Hepatocyte (in vitro differentiated cells): ENCODE data around the gene INHBC. TPM values are rescaled to one million over a fixed set of nuclear protein-coding genes. Genes with fewer than 3 reads are reported as not detected.

Experiments used
- DNase-seq: peaks from one replicate; pipeline ENCODE4 v3.0.0-alpha.2; 2016; ENCODE audit warnings: low spot score
- H2AFZ ChIP-seq: fragments of 200-600 bp; sonication (generic); 2 replicates; pipeline ENCODE4 v1.6.0; 2016; ENCODE audit warnings: antibody characterized with exemption, mild to moderate bottlenecking
- H3K27ac ChIP-seq: fragments of 200-600 bp; sonication (generic); 2 replicates; pipeline ENCODE4 v1.5.1; 2016; ENCODE audit warnings: mild to moderate bottlenecking
- H3K27me3 ChIP-seq: fragments of 200-600 bp; sonication (generic); 2 replicates; pipeline ENCODE4 v1.6.1; 2016
- H3K36me3 ChIP-seq: fragments of 200-600 bp; sonication (generic); replicated peaks from 2 replicates; pipeline ENCODE4 v1.5.1; 2016; ENCODE audit warnings: low read depth; ENCODE audit not compliant: insufficient read depth
- H3K4me1 ChIP-seq: fragments of 200-600 bp; sonication (generic); 2 replicates; pipeline ENCODE4 v1.5.1; 2016; ENCODE audit warnings: mild to moderate bottlenecking, moderate library complexity; ENCODE audit not compliant: insufficient read depth
- H3K4me2 ChIP-seq: fragments of 200-600 bp; sonication (generic); 2 replicates; pipeline ENCODE4 v1.6.0; 2016
- H3K4me3 ChIP-seq: fragments of 200-600 bp; sonication (generic); 2 replicates; pipeline ENCODE4 v1.5.1; 2016; ENCODE audit warnings: mild to moderate bottlenecking
- H3K79me2 ChIP-seq: fragments of 200-600 bp; sonication (generic); 2 replicates; pipeline ENCODE4 v1.6.0; 2017; ENCODE audit warnings: mild to moderate bottlenecking
- H3K9me2 ChIP-seq: fragments of 200-600 bp; sonication (generic); replicated peaks from 2 replicates; pipeline ENCODE4 v1.6.0; 2017; ENCODE audit warnings: mild to moderate bottlenecking; ENCODE audit not compliant: insufficient read depth
- H3K9me3 ChIP-seq: fragments of 200-600 bp; sonication (generic); 2 replicates; pipeline ENCODE4 v1.5.1; 2016; ENCODE audit warnings: low read depth, mild to moderate bottlenecking
- H4K20me1 ChIP-seq: fragments of 200-600 bp; sonication (generic); 2 replicates; pipeline ENCODE4 v1.6.0; 2016; ENCODE audit warnings: mild to moderate bottlenecking; ENCODE audit not compliant: insufficient read depth, poor library complexity, severe bottlenecking
- EZH2 ChIP-seq: fragments of 200-600 bp; sonication (generic); IDR thresholded peaks from 2 replicates; pipeline ENCODE4 v1.6.1; 2016; ENCODE audit warnings: antibody characterized with exemption, mild to moderate bottlenecking, borderline replicate concordance
- EZH2phosphoT487 ChIP-seq: fragments of 200-600 bp; sonication (generic); IDR thresholded peaks from one replicate; pipeline ENCODE4 v1.6.1; 2018; ENCODE audit warnings: antibody characterized with exemption, mild to moderate bottlenecking, low read depth, moderate library complexity; ENCODE audit not compliant: unreplicated experiment, severe bottlenecking
- WGBS: methylation state at CpG from one replicate; pipeline ENCODE4 v1.1.6; 2016; ENCODE audit warnings: low lambda C conversion rate; ENCODE audit errors: missing lambda C conversion rate; 5-methylcytosine and 5-hydroxymethylcytosine counted together
- polyA plus RNA-seq: library from polyadenylated mRNA; unstranded; fragments of >200 nt; fragmentation: Nextera tagmentation; extraction: Ambion mirVana; gene quantifications from 2 replicates; pipeline ENCODE4 v1.2.1, GENCODE V29; 2016
- total RNA-seq: library from RNA; depleted of rRNA; stranded (reverse); fragments of >200 nt; gene quantifications from 2 replicates; pipeline ENCODE4 v1.2.3, GENCODE V29; 2014
- TF ChIP-seq, protein P1 (sequence below): fragments of 200-600 bp; sonication (generic); IDR thresholded peaks from 2 replicates; pipeline ENCODE4 v1.5.1; 2016; ENCODE audit warnings: antibody characterized with exemption, mild to moderate bottlenecking; ENCODE audit not compliant: poor library complexity

Gene INHBC
- total and polyA plus RNA-seq, 2 experiments from 2014 or later = 1.8 to 3.4 TPM

DNA sequence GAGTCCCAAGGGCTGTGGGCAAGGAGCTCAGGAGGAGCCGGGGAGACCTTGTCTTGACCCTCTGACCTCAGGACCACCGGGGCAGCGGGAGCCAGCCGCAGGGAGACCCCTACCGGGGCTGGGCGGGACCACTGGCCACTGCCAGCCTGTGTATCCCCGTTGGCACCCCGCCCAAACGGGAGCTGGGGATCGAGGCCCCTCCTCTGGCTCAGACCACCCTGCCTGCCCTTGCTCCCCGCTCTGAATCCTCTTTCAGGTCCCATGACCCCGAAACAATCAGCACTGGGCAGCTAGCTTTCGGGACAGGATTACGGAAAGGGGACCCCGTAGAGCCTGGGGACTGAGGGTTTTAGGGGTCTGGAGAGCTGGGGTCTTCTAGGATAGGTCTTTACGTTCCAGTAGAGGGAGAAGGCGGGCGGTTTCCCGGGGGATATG lies 26.3 kb downstream of the INHBC start:
- Histone ChIP-seq H3K27me3 (no peaks in the 10 kb centered on the region), H3K4me1 (peaks cover 8% of the 10 kb centered on the region), H4K20me1 (no peaks in the 10 kb centered on the region), H3K79me2 (no peaks in the 10 kb centered on the region), H3K9me2 (no peaks in the 10 kb centered on the region), H3K4me2 (peak overlapping the region; percentile 86), H3K9me3 (no peaks in the 10 kb centered on the region), H3K4me3 (peak overlapping the region; percentile 41), H2AFZ (no peak overlapping the region), H3K36me3 (no peaks in the 10 kb centered on the region), H3K27ac (peak overlapping the region; percentile 90)
- TF ChIP-seq EZH2 = no peak
- TF ChIP-seq, protein P1, sequence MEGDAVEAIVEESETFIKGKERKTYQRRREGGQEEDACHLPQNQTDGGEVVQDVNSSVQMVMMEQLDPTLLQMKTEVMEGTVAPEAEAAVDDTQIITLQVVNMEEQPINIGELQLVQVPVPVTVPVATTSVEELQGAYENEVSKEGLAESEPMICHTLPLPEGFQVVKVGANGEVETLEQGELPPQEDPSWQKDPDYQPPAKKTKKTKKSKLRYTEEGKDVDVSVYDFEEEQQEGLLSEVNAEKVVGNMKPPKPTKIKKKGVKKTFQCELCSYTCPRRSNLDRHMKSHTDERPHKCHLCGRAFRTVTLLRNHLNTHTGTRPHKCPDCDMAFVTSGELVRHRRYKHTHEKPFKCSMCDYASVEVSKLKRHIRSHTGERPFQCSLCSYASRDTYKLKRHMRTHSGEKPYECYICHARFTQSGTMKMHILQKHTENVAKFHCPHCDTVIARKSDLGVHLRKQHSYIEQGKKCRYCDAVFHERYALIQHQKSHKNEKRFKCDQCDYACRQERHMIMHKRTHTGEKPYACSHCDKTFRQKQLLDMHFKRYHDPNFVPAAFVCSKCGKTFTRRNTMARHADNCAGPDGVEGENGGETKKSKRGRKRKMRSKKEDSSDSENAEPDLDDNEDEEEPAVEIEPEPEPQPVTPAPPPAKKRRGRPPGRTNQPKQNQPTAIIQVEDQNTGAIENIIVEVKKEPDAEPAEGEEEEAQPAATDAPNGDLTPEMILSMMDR = no peak
- no peak for TF ChIP-seq EZH2phosphoT487
- under 1% methylated on average over 19 of the region's 19 CpGs for WGBS
- DNase-seq = peak; percentile 70

DNA sequence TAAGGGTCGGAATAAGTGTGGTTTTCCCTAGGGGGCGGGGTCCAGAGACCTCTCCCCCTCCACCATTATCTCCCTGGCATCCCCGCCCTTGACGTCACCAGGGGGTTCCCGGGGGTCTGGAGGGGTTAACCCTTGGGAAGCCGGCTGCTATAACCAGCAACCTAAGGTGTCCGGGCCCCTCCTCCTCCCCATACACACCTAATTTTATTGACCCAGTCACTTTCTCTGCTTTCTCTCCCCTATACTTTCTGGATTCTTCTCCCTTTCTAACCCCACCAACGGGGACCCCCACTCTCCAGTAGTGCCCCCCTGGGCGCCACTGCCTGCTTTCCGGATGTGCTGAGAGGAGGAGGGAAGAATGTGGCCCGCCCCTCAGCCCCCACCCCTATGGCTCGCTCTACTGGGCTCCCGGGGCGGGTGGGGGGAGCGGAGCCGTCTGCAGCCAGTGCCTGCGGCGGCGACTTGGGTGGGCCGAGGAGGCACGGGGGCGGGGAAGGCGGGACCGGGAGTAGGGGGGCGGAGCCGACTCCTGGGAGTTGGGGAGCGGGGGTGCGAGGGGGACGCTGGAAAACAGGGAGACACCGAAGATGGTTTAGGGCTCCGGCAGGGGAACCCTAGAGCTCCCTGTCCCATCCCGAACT lies 26.8 kb downstream of the INHBC start:
- DNase-seq = peak; percentile 89
- no peaks in the 10 kb centered on the region for H3K27me3 ChIP-seq
- peak overlapping the region; percentile 86 for H3K4me2 ChIP-seq
- H3K36me3 ChIP-seq = no peaks in the 10 kb centered on the region
- H3K9me3 ChIP-seq = no peaks in the 10 kb centered on the region
- H2AFZ ChIP-seq = peak overlapping the region; percentile 69
- H3K4me1 ChIP-seq = peaks cover 6% of the 10 kb centered on the region
- no peaks in the 10 kb centered on the region for H4K20me1 ChIP-seq
- H3K4me3 ChIP-seq = peak overlapping the region; percentile 41
- H3K79me2 ChIP-seq = no peaks in the 10 kb centered on the region
- 0% methylated on average over 16 of the region's 32 CpGs for WGBS
- TF ChIP-seq, protein P1 = no peak
- TF ChIP-seq EZH2phosphoT487 (no peak), EZH2 (no peak)
- peak overlapping the region; percentile 90 for H3K27ac ChIP-seq
- H3K9me2 ChIP-seq = no peaks in the 10 kb centered on the region

DNA sequence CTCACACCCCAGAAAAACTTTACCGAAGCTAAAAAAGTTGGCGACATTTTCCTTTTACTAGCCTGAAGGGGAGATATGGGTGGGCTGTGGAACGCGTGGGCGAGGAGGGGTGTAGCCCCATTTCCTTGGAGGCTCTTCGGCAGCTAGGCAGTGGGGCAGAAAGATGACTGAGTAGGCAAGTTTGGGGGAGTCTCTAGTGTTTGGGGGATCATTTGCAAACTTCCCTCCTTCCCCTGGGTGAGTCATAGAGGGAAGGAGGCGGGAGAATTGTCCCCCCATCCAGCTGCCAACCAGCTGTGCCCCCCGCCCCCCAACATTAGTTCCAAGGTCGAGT lies 27.3 kb downstream of the INHBC start:
- WGBS = 1% methylated on average over 9 of the region's 9 CpGs
- H2AFZ ChIP-seq = peak overlapping the region; percentile 69
- H4K20me1 ChIP-seq = no peaks in the 10 kb centered on the region
- H3K27me3 ChIP-seq = no peaks in the 10 kb centered on the region
- no peak for DNase-seq
- H3K27ac ChIP-seq = peak overlapping the region; percentile 90
- no peaks in the 10 kb centered on the region for H3K79me2 ChIP-seq
- H3K4me1 ChIP-seq = peaks cover 6% of the 10 kb centered on the region
- no peaks in the 10 kb centered on the region for H3K9me2 ChIP-seq
- peak overlapping the region; percentile 41 for H3K4me3 ChIP-seq
- peak overlapping the region; percentile 86 for H3K4me2 ChIP-seq
- no peaks in the 10 kb centered on the region for H3K36me3 ChIP-seq
- H3K9me3 ChIP-seq = no peaks in the 10 kb centered on the region
- TF ChIP-seq EZH2 = no peak
- no peak for TF ChIP-seq EZH2phosphoT487
- TF ChIP-seq, protein P1 = no peak
